Measurements from ENCODE around the gene PRLR.

GRCh38 chr5:35129921-35130485 lies 100.3 kb downstream of the PRLR start:
- TF ChIP-seq CTCF (IDR thresholded peaks at IDR 0.05; ENCODE audit: borderline replicate concordance, extremely low read depth, low read length, poor library complexity, severe bottlenecking) (no peak), EZH2 (IDR thresholded peaks at IDR 0.05; ENCODE audit: borderline replicate concordance, low read depth, low read length, severe bottlenecking) (no peak)
